ENCODE data around the gene MRPL34.
A peak's percentile ranks its signal among the peaks of the same experiment; 100 is the strongest.
"Not testable (repeated sequence)": the region's sequence is repeated elsewhere in the genome, so short reads cannot be mapped to it uniquely, and the experiment has no call there.

The MRPL34 gene

GRCh38 chr19:17305517-17306284 is at the start of gene MRPL34:
TSS of gene MRPL34 (plus strand) at chr19:17305872. CDS start at chr19:17305893, 21 bp downstream.
- DNase-seq: peak; percentile 99

DNA sequence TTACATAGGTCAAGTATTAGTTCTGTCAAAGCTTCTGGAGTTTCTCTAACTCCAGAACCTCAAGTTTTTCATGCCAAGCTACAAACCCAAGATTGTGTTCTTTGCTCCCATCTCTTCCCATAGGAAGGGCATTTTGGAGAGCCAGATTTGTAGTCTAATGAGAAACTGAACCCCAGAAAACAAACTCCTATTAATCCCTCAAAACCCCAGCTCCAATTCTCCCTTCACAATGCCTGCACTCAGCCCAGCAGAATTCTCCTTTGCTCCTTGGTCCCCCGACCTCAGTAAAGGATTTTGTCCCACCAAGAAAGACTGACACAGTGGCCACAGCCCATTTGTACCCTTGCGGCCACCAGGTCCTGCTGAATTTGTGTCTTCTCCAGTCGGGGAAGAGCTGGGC is 49.5 kb upstream of the MRPL34 start:
- DNase-seq: no peak

GRCh38 chr19:17259118-17259780 is 46.4 kb upstream of the MRPL34 start:
- no peak for DNase-seq

- DNase-seq: no peak
These were observed 45.7 kb upstream of the MRPL34 start for GRCh38 chr19:17259934-17260333.

DNA sequence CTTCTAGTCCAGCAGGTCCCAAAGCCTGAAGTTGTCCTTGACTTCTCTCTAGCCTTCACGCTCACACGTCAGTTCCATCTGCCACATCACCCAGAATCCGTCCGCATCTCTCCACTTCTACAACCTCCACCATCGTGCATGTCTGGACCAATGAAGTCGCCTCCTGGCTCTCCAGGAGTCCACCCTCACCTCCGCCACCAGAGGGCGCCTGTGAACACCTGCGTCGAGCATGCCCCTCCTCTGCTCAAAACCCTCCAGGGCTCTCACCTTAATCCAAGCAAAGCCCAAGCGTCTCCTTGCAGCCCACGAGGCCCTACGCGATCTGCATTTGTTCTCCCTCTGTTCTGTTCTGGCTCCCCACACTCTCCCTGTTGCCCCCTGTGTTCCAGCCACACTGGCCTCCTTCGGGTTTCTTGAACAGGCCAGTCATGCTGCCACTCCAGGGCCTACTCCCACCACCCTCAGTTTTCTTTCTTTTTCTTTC is 44.8 kb upstream of the MRPL34 start:
- peak; percentile 66 for DNase-seq

DNA sequence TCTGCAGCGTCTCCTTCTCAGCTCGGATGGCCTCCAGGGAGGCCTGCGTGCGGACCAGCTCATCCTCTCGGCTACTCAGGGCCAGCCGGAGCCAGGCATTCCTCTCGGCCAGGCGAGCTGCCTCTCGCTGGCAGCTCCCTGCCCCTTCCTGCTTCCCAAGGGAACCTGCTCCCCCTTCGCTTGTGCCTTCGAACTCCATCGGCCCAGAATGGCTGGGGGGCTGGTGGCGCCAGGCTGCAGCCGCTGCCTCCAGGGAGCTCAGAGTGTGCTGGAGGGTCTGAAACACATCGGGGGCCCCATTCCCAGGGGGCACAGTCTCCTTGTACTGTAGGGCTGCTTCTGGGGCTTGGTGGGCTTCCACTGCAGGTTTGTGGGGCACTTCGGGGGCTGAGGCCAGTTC is 43.1 kb upstream of the MRPL34 start:
- no peak for DNase-seq

DNA sequence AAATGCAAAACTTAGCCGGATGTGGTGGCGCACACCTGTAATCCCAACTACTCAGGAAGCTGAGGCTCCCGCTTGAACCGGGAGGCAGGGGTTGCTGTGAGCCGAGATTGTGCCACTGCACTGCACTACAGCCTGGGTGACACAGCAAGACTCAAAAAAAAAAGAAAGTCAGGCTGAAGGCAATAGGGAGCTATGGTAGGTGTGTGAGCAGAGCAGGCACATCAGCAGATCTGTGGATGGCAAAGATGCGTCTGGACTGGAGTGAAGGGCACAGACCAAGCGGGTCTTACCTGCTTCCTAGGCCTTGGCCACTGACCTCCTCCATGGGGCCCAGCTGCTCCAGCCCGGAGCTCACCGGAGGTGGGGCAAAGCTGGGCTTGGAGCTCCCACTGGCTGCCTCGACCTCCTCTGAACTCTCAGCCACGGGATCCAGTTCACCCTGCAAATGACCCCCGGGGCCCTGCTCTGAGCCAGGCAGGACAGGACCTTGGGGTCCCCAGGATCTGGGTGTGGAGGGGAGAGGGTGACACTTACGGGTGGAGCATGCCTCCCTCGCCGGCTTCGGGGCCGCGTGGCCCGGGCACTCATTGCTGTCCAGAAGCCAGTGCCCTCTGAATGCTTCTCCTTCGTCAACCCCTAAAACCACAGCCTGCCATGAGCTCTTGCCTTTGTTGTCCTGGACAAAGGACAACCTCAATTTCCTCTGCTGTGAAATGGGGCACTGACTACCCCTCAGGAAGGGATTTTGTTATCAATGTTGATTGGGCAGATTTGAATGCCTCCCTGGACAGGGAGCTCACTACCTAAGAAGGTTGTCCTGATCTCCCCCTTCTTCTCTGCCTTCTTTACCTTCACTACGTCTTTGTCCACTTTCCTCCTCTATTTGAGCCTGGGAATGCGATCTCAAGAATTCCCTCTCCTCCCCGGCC is 41.7 kb upstream of the MRPL34 start:
- no peak for DNase-seq

DNA sequence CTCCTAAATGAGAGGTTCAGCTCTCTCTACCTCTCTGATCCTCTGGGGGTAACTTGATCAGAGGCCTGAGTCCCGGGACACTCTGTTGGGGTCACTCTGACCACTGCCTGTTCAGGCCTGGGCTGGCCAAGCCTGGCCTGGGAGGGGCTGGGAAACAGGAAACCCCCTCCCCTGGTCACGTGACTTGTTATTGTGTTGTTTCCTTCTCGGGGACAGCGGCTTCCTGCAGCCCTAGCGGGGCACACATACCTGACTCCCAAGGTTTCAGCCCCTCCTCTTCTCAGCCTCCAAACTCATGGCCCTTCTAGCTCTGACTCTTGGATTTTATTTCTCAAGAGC is 41.1 kb upstream of the MRPL34 start, which contains the start of gene USHBP1:
Gene USHBP1 (minus strand): TSS at position 105 of the 339 bp plus-strand sequence. CDS start 446 bp downstream, outside the sequence.
- no peak for DNase-seq

DNA sequence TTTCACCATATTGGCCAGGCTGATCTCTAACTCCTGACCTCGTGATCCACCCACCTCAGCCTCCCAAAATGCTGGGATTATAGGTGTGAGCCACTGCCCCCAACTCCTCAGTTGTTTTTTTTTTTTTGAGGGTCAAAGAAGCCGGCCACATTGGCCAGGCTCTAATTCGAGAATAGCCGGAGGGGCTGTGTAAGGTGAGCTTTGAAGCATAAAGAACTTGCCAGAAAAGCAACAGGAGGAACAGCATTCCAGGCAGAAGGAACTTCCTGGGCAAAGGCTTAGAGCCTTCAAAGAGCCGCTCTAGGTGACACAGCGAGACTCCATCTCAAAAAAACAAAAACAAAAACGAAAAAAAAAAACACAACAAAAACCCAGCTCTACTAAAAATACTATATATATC is 39.6 kb upstream of the MRPL34 start:
- no peak for DNase-seq

GRCh38 chr19:17266589-17266974 is 39.1 kb upstream of the MRPL34 start:
- no peak for DNase-seq

DNA sequence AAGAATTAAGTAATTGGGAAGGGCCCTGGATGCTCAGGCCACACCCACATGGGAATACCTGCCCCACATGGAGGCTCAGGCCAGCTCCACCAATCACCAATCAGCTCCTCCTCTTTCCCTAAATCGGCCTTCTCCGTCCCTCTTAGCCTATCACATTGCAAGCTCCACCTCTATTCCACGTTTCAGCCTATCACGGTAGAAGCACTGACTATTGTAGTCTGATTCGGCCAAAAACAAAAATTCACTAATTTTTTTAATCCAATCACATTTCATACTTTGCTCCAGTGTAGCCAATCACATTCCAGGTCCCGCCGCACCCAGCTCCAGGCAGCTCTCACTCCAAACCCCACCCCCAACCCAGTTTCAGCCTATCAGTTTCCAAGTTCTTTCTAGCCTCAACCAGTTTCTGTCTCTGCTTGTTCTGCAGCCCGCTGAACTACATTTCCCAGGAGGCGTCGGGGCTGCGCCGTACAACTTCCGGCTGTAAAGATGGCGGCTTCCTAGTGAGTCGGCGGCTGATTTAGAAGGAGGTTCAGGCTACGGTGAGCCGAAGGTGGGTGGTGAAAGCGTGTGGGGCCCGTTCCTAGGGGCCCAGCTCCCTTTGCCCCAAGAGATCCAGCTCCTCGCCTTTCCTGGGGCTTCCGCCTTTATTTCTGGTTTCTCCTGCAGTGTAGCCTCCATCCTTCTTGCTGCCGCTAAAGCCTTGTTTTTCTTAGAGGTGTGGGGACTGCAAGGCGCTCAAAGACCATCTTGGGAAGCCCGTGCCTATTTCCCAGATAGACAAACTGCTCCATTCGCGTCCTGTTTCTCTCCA is 38.5 kb upstream of the MRPL34 start, which contains the start of gene BABAM1:
Gene BABAM1 (plus strand): TSS at position 469 of the 814 bp plus-strand sequence. CDS start 1,364 bp downstream, outside the sequence.
- DNase-seq: peak; percentile 99

DNA sequence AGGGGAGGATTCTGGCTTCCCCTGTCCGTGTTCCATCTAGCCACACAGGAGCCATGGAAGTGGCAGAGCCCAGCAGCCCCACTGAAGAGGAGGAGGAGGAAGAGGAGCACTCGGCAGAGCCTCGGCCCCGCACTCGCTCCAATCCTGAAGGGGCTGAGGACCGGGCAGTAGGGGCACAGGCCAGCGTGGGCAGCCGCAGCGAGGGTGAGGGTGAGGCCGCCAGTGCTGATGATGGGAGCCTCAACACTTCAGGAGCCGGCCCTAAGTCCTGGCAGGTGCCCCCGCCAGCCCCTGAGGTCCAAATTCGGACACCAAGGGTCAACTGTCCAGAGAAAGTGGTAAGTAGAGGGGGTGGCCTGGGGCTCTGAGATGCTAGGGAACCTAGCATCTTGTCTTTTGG is 36.9 kb upstream of the MRPL34 start:
- no peak for DNase-seq

DNA sequence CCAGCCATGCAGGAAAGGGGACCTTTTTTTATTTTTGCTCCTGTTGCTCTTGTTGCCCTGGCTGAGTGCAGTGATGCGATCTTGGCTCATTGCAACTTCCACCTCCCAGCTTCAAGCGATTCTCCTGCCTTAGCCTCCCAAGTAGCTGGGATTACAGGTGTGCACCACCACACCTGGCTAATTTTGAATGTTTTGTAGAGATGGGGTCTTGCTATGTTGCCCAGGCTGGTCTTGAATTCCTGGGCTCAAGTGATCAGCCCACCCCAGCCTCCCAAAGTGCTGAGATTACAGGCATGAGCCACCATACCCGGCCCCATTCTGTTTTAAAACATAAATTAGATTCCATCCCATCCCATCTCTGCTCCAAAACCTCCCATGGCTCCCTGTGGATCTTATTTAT is 30.8 kb upstream of the MRPL34 start:
- not testable (repeated sequence) for DNase-seq

DNA sequence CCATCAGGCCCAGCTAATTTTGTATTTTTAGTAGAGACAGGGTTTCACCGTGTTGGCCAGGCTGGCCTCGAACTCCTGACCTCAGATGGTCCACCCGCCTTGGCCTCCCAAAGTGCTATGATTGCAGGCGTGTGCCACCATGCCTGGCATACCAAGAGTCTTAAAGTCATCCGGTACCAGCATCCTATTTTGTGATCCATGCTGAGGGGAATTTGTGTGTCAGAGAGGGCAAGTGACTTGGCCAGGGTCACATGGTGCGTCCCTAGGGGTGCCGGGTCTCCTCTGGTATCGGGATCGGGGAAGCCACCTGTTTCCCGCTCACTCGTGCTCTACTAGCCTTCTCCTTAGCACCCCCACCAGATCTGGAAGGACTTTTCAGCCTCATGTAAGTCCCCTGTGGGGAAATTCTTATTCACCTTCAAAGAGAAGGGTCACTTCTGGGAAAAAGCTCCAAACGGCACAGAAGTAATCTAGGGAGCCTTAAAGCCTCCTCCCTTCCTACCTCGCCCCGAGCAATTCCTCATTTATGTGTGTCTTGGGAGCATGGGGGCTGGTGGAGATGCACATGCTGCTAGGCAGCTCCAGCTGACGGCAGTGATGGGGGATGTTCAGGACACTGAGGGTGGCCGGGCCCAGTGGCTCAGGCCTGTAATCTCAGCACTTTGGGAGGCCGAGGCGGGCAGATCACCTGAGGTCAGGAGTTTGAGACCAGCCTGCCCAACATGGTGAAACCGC is 30.1 kb upstream of the MRPL34 start:
- DNase-seq: no peak

DNA sequence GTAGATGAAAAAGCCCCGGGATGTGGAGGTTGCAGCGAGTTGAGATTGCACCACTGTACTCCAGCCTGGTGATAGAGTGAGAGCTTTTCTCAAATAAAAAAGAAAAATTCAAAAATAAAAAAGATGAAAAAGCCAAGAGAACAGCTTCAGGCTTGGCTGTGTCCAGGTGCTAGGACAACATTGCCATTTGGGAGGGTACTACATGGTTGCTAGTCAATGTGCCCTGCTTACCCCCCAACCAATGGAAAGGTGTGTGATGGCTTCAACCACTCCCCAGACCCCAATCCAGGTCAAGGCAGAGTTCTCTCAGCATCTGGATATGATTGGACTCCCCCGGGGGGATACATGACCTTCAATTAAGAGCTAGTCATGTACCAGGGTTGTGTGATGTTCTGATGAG is 26.2 kb upstream of the MRPL34 start:
- DNase-seq: no peak

- no peak for DNase-seq
These were observed 24.0 kb upstream of the MRPL34 start, which contains the start of gene ANKLE1 for GRCh38 chr19:17281391-17282304. TSS of gene ANKLE1 (plus strand) at chr19:17281901. CDS start at chr19:17281921, 20 bp downstream.

DNA sequence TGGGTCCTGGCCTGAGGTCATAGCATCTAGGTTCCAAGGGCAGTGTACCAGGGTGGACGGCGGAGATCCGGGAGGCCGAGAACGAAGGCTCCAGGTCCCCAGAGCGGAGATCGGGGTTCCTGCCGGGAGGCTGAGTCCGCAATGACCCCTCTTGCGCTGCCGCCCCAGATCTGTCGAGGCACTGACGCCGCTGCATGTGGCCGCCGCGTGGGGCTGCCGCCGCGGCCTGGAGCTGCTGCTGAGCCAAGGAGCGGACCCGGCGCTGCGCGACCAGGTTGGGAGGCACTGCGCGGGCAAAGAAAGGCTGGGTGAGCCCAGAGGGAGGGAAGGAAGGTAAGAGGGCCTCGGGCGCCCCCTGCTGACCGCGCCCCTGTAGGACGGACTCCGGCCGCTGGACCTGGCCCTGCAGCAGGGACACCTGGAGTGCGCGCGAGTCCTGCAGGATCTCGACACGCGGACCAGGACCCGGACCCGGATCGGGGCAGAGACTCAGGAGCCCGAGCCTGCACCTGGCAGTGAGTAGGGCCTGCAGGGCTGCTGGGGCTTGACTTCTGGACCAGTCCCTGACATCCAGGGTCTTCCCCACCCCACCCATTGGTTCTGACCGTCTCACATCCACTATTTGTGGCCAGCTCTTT is 23.1 kb upstream of the MRPL34 start:
- peak; percentile 72 for DNase-seq

DNA sequence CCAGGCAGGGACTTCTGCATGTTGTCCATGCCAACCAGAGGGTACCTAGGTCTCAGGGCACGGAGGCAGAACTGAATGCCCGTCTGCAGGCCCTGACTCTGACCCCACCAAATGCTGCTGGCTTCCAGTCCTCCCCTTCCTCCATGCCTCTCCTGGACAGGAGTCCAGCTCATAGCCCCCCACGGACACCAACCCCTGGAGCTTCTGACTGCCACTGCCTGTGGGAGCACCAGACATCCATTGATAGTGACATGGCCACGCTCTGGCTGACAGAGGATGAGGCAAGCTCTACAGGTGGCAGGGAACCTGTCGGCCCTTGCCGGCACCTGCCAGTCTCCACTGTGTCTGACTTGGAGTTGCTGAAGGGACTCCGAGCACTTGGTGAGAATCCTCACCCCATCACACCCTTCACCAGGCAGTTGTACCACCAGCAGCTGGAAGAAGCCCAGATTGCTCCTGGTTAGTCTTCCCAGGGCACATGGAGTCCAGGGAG is 22.1 kb upstream of the MRPL34 start:
- no peak for DNase-seq

- DNase-seq: no peak
These were observed 20.1 kb upstream of the MRPL34 start for GRCh38 chr19:17285415-17286135.

All from DMS 273 treated with DMSO at 0.1 percent for 48 hours (cell line).